H1 (cell line): ENCODE data around the gene KLF16. TPM values are rescaled to one million over a fixed set of nuclear protein-coding genes. Genes with fewer than 3 reads are reported as not detected.

Experiments used
- CTCF ChIA-PET: fragments of 300-600 bp; sonication (Branson Sonifier 250); formaldehyde crosslinking; loops from one replicate; lab custom pipeline; 2021; ENCODE audit not compliant: partially characterized antibody; lab: Charles Lee
- POLR2A ChIA-PET: fragments of 300-600 bp; sonication (Branson Sonifier 250); formaldehyde crosslinking; loops from one replicate; lab custom pipeline; 2021; ENCODE audit warnings: inconsistent platforms; ENCODE audit not compliant: partially characterized antibody; lab: Charles Lee
- DNase-seq, 2 experiments: peaks; one replicate each; pipeline versions ENCODE4 v3.0.0 to v3.0.0-alpha.2; 2010 to 2022; ENCODE audit warnings: low spot score in 2 of 2, low read depth in 1 of 2, mixed read lengths in 1 of 2
- FAIRE-seq: peaks from 2 replicates; lab custom pipeline; 2011; peaks lifted over from hg19 to GRCh38; lab: Jason Lieb, UNC
- H2AFZ ChIP-seq: 2 replicates; pipeline ENCODE4 v1.8.1; 2012; ENCODE audit warnings: low read length, inconsistent platforms
- H2AK5ac ChIP-seq: 2 replicates; pipeline ENCODE4 v1.6.1; 2013; ENCODE audit warnings: low read depth, low read length
- H2BK120ac ChIP-seq: replicated peaks from 2 replicates; pipeline ENCODE3; 2013; ENCODE audit warnings: low read depth, low read length, inconsistent platforms
- H2BK12ac ChIP-seq: 2 replicates; pipeline ENCODE4 v1.6.1; 2013; ENCODE audit warnings: low read depth, low read length
- H2BK15ac ChIP-seq: 2 replicates; pipeline ENCODE4 v1.6.1; 2013; ENCODE audit warnings: low read length
- H2BK20ac ChIP-seq: 2 replicates; pipeline ENCODE4 v1.6.1; 2013; ENCODE audit warnings: low read length
- H2BK5ac ChIP-seq: 2 replicates; pipeline ENCODE4 v1.6.1; 2013; ENCODE audit warnings: low read depth, low read length
- H3K14ac ChIP-seq: 2 replicates; pipeline ENCODE4 v1.6.1; 2013; ENCODE audit warnings: inconsistent platforms; ENCODE audit not compliant: insufficient read length
- H3K18ac ChIP-seq: 2 replicates; pipeline ENCODE4 v1.6.1; 2013; ENCODE audit warnings: low read length; ENCODE audit errors: extremely low read depth
- H3K23ac ChIP-seq: 2 replicates; pipeline ENCODE4 v1.6.1; 2013; ENCODE audit warnings: inconsistent platforms; ENCODE audit not compliant: insufficient read length
- H3K23me2 ChIP-seq: 2 replicates; pipeline ENCODE4 v1.6.1; 2013; ENCODE audit warnings: low read depth, low read length
- H3K27ac ChIP-seq: 2 replicates; pipeline ENCODE4 v1.6.1; 2011; ENCODE audit warnings: low read depth, low read length, inconsistent platforms
- H3K27me3 ChIP-seq, 4 experiments: replicated peaks in 1 of 4; 1 replicate in 1 of 4; 2 replicates in 3 of 4; pipeline versions ENCODE4 v1.6.1 to v1.8.1; 2011 to 2013; ENCODE audit warnings: low read length in 3 of 4, mild to moderate bottlenecking in 3 of 4, inconsistent platforms in 2 of 4, mixed read lengths in 2 of 4, moderate library complexity in 1 of 4; ENCODE audit not compliant: control insufficient read depth in 3 of 4, insufficient read depth in 3 of 4; ENCODE audit errors: extremely low read depth in 1 of 4
- H3K36me3 ChIP-seq, 4 experiments: 2 replicates each; pipeline versions ENCODE4 v1.6.1 to v1.8.1; 2011 to 2013; ENCODE audit warnings: mild to moderate bottlenecking in 4 of 4, low read length in 3 of 4, moderate library complexity in 2 of 4, control low read depth in 1 of 4, inconsistent platforms in 1 of 4; ENCODE audit not compliant: insufficient read depth in 4 of 4, control insufficient read depth in 2 of 4
- H3K4ac ChIP-seq: replicated peaks from 2 replicates; pipeline ENCODE3; 2013; ENCODE audit warnings: low read length, low read depth, mixed read lengths, inconsistent platforms; ENCODE audit not compliant: insufficient read length
- H3K4me1 ChIP-seq, 4 experiments: replicated peaks in 1 of 4; 1 replicate in 1 of 4; 2 replicates in 3 of 4; pipeline versions ENCODE4 v1.6.1 to v1.8.1; 2011 to 2013; ENCODE audit warnings: low read length in 3 of 4, inconsistent platforms in 2 of 4, mixed read lengths in 1 of 4; ENCODE audit not compliant: insufficient read depth in 4 of 4, control insufficient read depth in 3 of 4
- H3K4me2 ChIP-seq, 2 experiments: 2 replicates each; pipeline versions ENCODE4 v1.6.1 to v1.8.1; 2011 to 2013; ENCODE audit warnings: low read depth in 2 of 2, low read length in 2 of 2, control low read depth in 1 of 2, inconsistent platforms in 1 of 2, mild to moderate bottlenecking in 1 of 2; ENCODE audit not compliant: insufficient read depth in 1 of 2
- H3K4me3 ChIP-seq, 4 experiments: fragments of 200-600, 300-600 bp in 1 of 4; sonication (generic), shearing (Covaris generic), sonication (Bioruptor Twin) in 1 of 4; 2 replicates each; pipeline versions ENCODE4 v1.5.1 to v1.8.1; 2011 to 2016; ENCODE audit warnings: low read length in 4 of 4, low read depth in 3 of 4, control low read depth in 2 of 4, inconsistent platforms in 2 of 4, mild to moderate bottlenecking in 2 of 4, mixed read lengths in 1 of 4, moderate library complexity in 1 of 4; ENCODE audit not compliant: insufficient read depth in 2 of 4; ENCODE audit errors: extremely low read depth in 1 of 4
- H3K56ac ChIP-seq: replicated peaks from 2 replicates; pipeline ENCODE3; 2013; ENCODE audit warnings: low read depth, mild to moderate bottlenecking, mixed read lengths, low read length, inconsistent platforms; ENCODE audit not compliant: insufficient read length
- H3K79me1 ChIP-seq: 2 replicates; pipeline ENCODE4 v1.6.1; 2013; ENCODE audit warnings: low read depth, low read length, control low read depth
- H3K79me2 ChIP-seq, 2 experiments: 2 replicates each; pipeline versions ENCODE4 v1.6.1 to v1.8.1; 2012 to 2013; ENCODE audit warnings: low read length in 2 of 2, mild to moderate bottlenecking in 2 of 2, inconsistent platforms in 1 of 2; ENCODE audit not compliant: insufficient read depth in 2 of 2, control insufficient read depth in 1 of 2
- H3K9ac ChIP-seq, 4 experiments: replicated peaks in 1 of 4; 1 replicate in 1 of 4; 2 replicates in 3 of 4; pipeline versions ENCODE4 v1.6.1 to v1.8.1; 2011 to 2013; ENCODE audit warnings: low read depth in 3 of 4, low read length in 3 of 4, control low read depth in 2 of 4, mild to moderate bottlenecking in 2 of 4, moderate library complexity in 2 of 4, inconsistent platforms in 1 of 4; ENCODE audit errors: extremely low read depth in 1 of 4
- H3K9me3 ChIP-seq, 2 experiments: 2 replicates each; pipeline versions ENCODE4 v1.6.1 to v1.8.1; 2012 to 2013; ENCODE audit warnings: mild to moderate bottlenecking in 2 of 2, moderate library complexity in 2 of 2, control low read depth in 1 of 2, inconsistent platforms in 1 of 2, low read depth in 1 of 2, low read length in 1 of 2, mixed read lengths in 1 of 2; ENCODE audit not compliant: insufficient read depth in 2 of 2
- H4K20me1 ChIP-seq, 2 experiments: replicated peaks in 1 of 2; 2 replicates each; pipeline versions ENCODE3 to v1.8.1; 2011 to 2013; ENCODE audit warnings: inconsistent platforms in 2 of 2, low read length in 2 of 2, mild to moderate bottlenecking in 1 of 2; ENCODE audit not compliant: insufficient read depth in 2 of 2, control insufficient read depth in 1 of 2
- H4K5ac ChIP-seq: 2 replicates; pipeline ENCODE4 v1.6.1; 2013; ENCODE audit warnings: low read length, low read depth, mixed read lengths, inconsistent platforms; ENCODE audit not compliant: insufficient read length
- H4K8ac ChIP-seq: 2 replicates; pipeline ENCODE4 v1.8.0; 2013; ENCODE audit warnings: mild to moderate bottlenecking, moderate library complexity, low read length, inconsistent platforms; ENCODE audit not compliant: insufficient read depth; ENCODE audit errors: extremely low read depth
- H4K91ac ChIP-seq: replicated peaks from 2 replicates; pipeline ENCODE3; 2013; ENCODE audit warnings: low read length, mixed read lengths, inconsistent platforms; ENCODE audit not compliant: insufficient read length
- CEBPB ChIP-seq: IDR thresholded peaks from 2 replicates; pipeline ENCODE4 v1.6.1; 2012; ENCODE audit warnings: low read depth, low read length
- RAD21 ChIP-seq, 2 experiments: IDR thresholded peaks in 1 of 2; conservative IDR thresholded peaks in 1 of 2; 2 replicates each; pipeline ENCODE4 v1.6.1; 2011; ENCODE audit warnings: low read depth in 2 of 2, low read length in 2 of 2, improper control_type of control experiment in 1 of 2, inconsistent platforms in 1 of 2, mild to moderate bottlenecking in 1 of 2, moderate library complexity in 1 of 2
- SUZ12 ChIP-seq: fragments of 200-600 bp; sonication (generic); IDR thresholded peaks from 2 replicates; pipeline ENCODE4 v1.6.1; 2012; ENCODE audit warnings: mild to moderate bottlenecking, inconsistent platforms, low read length, moderate library complexity, mixed read lengths
- TCF12 ChIP-seq: IDR thresholded peaks from 2 replicates; pipeline ENCODE4 v1.6.1; 2011; ENCODE audit warnings: low read depth, mild to moderate bottlenecking, low read length
- WGBS, 2 experiments: shearing (Covaris generic) in 1 of 2; methylation state at CpG; one replicate each; pipeline versions ENCODE4 v1.1.6 to v1.1.7; 2013 to 2015; ENCODE audit warnings: low lambda C conversion rate in 2 of 2, mixed read lengths in 2 of 2, inconsistent platforms in 1 of 2, low coverage in 1 of 2, missing lambda C conversion rate in 1 of 2; ENCODE audit not compliant: insufficient replicate concordance in 2 of 2, insufficient coverage in 1 of 2, insufficient read length in 1 of 2; ENCODE audit errors: extremely low coverage in 1 of 2, missing lambda C conversion rate in 1 of 2; 5-methylcytosine and 5-hydroxymethylcytosine counted together
- polyA plus RNA-seq, 7 experiments: library from polyadenylated mRNA; depleted of rRNA in 3 of 7; stranded (reverse) in 5 of 7; unstranded in 2 of 7; fragments of >200 nt in 5 of 7; fragments of 200-250 nt in 2 of 7; gene quantifications; 1 replicate in 5 of 7; 2 replicates in 1 of 7; 4 replicates in 1 of 7; pipeline versions ENCODE4 v1.2.1 to v1.2.3, GENCODE V29; 2011 to 2013; ENCODE audit warnings: missing spikeins in 2 of 7, mixed read lengths in 2 of 7
- total RNA-seq: library from RNA; stranded (reverse); fragmentation: NEBNext Ultra II Directional; extraction: Animal tissue kit (Norgen Biotek cat#: 25700); gene quantifications from 2 replicates; pipeline ENCODE4 v1.2.1, GENCODE V29; 2021
- TF ChIP-seq, protein P1 (sequence below): IDR thresholded peaks from 2 replicates; pipeline ENCODE4 v1.6.1; 2012; ENCODE audit warnings: inconsistent platforms

KLF16 gene
- total and polyA plus RNA-seq, 2 of the 8 experiments (the other 6 are each of a cell fraction or from before 2014, with no cell fraction given), result 14.3 to 45.9 TPM

DNA sequence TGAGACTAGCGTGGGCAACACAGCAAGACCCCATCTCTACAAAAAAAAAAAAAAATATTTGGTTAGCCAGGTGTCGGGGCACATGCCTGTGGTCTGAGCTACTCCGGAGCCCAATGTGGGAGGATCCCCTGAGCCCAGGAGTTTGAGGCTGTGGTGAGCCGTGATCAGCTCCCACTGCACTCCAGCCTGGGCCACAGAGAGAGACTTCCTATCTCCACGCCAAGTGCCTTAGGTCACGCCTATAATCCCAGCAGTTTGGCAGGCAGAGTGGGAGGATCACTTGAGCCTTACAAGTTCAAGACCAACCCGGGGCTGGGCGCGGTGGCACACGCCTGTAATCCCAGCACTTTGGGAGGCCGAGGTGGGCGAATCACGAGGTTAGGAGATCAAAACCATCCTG lies 33.1 kb upstream of the KLF16 start:
- Histone ChIP-seq H4K5ac (no peak overlapping the region), H4K91ac (no peak overlapping the region), H3K79me2 (no peaks in the 10 kb centered on the region), H2BK12ac (peak overlapping the region; percentile 84; the same call in 1 of the 2 replicates), H3K27ac (no peak overlapping the region), H3K4ac (no peak overlapping the region), H2BK15ac (no peak overlapping the region), H2AK5ac (no peak overlapping the region), H3K23me2 (no peaks in the 10 kb centered on the region), H3K9me3 (no peaks in the 10 kb centered on the region), H3K14ac (no peak overlapping the region), H3K18ac (no peak overlapping the region), H3K9ac (no peak overlapping the region), H3K79me1 (no peaks in the 10 kb centered on the region), H2AFZ (no peak overlapping the region), H3K23ac (no peak overlapping the region), H3K4me2 (no peak overlapping the region), H2BK5ac (no peak overlapping the region), H4K8ac (no peak overlapping the region), H4K20me1 (no peaks in the 10 kb centered on the region), H3K4me3 (no peak overlapping the region), H2BK120ac (no peak overlapping the region), H3K56ac (no peak overlapping the region), H2BK20ac (0 out of 2 replicates have a peak overlapping the region, but pooled peaks have one; percentile 48), H3K4me1 (no peaks in the 10 kb centered on the region; a peak in 1 of 7 replicates), H3K27me3 (no peaks in the 10 kb centered on the region; a peak in 1 of 7 replicates), H3K36me3 (no peaks in the 10 kb centered on the region)
- POLR2A ChIA-PET, result interaction anchor here (0.6 to 2.3 kb wide), 6 partner anchors 9 to 92 kb away, joined by 3 to 6 read pairs (median 4); partner anchors contain the start of gene ABHD17A
- CTCF ChIA-PET, result interaction anchor here (0.6 to 3.9 kb wide), 6 partner anchors 11 to 197 kb away, joined by 3 to 40 read pairs (median 4); no protein-coding TSS in a partner anchor
- DNase-seq, result no peak
- 85% methylated on average over 13 of the region's 13 CpGs; no CpG with 5 or more reads in 1 of the 2 experiments for WGBS, 2 experiments
- TF ChIP-seq RAD21 (IDR thresholded peaks at IDR 0.05 in 1 of 2, conservative IDR thresholded peaks at IDR 0.05 in 1 of 2; ENCODE audit: low read depth in 2 of 2, low read length in 2 of 2) (no peak), TCF12 (no peak), SUZ12 (no peak), CEBPB (no peak)
- TF ChIP-seq, protein P1, sequence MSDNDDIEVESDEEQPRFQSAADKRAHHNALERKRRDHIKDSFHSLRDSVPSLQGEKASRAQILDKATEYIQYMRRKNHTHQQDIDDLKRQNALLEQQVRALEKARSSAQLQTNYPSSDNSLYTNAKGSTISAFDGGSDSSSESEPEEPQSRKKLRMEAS, result no peak
- no peak for FAIRE-seq
